Activated T-cell treated with anti-CD3 and anti-CD28 coated beads for 48 hours (primary cell): ENCODE data around the gene MCM6.
"Not testable (repeated sequence)": the region's sequence is repeated elsewhere in the genome, so short reads cannot be mapped to it uniquely, and the experiment has no call there.

Experiments
- DNase-seq: peaks from one replicate; pipeline ENCODE4 v3.0.0-alpha.2; 2020; ENCODE audit warnings: low read depth

Gene MCM6

GRCh38 chr2:135820003-135820618 lies 56.1 kb downstream of the MCM6 start:
- peak; percentile 81 for DNase-seq

- DNase-seq, result peak; percentile 56
These were observed 57.2 kb downstream of the MCM6 start for GRCh38 chr2:135818937-135819610.

GRCh38 chr2:135817951-135818350 lies 58.3 kb downstream of the MCM6 start:
- DNase-seq, result no peak

- DNase-seq, result no peak
These were observed 58.8 kb downstream of the MCM6 start for GRCh38 chr2:135817466-135817865.

- DNase-seq, result no peak
These were observed 61.0 kb downstream of the MCM6 start for GRCh38 chr2:135815269-135815668.

GRCh38 chr2:135812907-135813511 lies 63.2 kb downstream of the MCM6 start:
- no peak for DNase-seq

- not testable (repeated sequence) for DNase-seq
These were observed 68.4 kb downstream of the MCM6 start for GRCh38 chr2:135807874-135808273.

GRCh38 chr2:135803278-135803677 lies 73.0 kb downstream of the MCM6 start:
- DNase-seq, result no peak

GRCh38 chr2:135802350-135802749 lies 73.9 kb downstream of the MCM6 start:
- no peak for DNase-seq

GRCh38 chr2:135800513-135801460 lies 75.5 kb downstream of the MCM6 start:
- no peak for DNase-seq

- no peak for DNase-seq
These were observed 76.5 kb downstream of the MCM6 start for GRCh38 chr2:135799738-135800137.

GRCh38 chr2:135798762-135799161 lies 77.5 kb downstream of the MCM6 start:
- DNase-seq, result no peak

- no peak for DNase-seq
These were observed 78.0 kb downstream of the MCM6 start for GRCh38 chr2:135798275-135798705.

GRCh38 chr2:135797497-135798274 lies 78.6 kb downstream of the MCM6 start:
- peak; percentile 73 for DNase-seq

- DNase-seq, result no peak
These were observed 79.6 kb downstream of the MCM6 start for GRCh38 chr2:135796606-135797005.

- DNase-seq, result not testable (repeated sequence)
These were observed 80.6 kb downstream of the MCM6 start for GRCh38 chr2:135795641-135796040.

GRCh38 chr2:135792401-135793150 lies 83.7 kb downstream of the MCM6 start:
- no peak for DNase-seq

GRCh38 chr2:135791418-135792190 lies 84.6 kb downstream of the MCM6 start:
- no peak for DNase-seq

- DNase-seq, result no peak
These were observed 85.8 kb downstream of the MCM6 start for GRCh38 chr2:135790423-135790822.
